Activated naive CD4-positive, alpha-beta T cell treated with anti-CD3 and anti-CD28 coated beads, Interleukin-2, amount 10 ng/mL, durations not matched to agents 7 days and 5 days (primary cell): Measurements from ENCODE around the gene CACNA1A.

ENCODE experiments used
- CTCF ChIA-PET: fragments of 350-600 bp; sonication (Branson Sonifier 250); formaldehyde crosslinking; loops from one replicate; lab custom pipeline; 2021; ENCODE audit warnings: antibody characterized with exemption; lab: Charles Lee
- DNase-seq: peaks from one replicate; pipeline ENCODE4 v3.0.0-alpha.2; 2020
- H3K27ac Mint-ChIP-seq: one replicate; pipeline ENCODE4 v1.8.0; 2021; ENCODE audit warnings: mild to moderate bottlenecking, moderate library complexity, mixed read lengths
- H3K27me3 Mint-ChIP-seq: one replicate; pipeline ENCODE4 v1.8.0; 2021; ENCODE audit warnings: mild to moderate bottlenecking, mixed read lengths
- H3K36me3 Mint-ChIP-seq: one replicate; pipeline ENCODE4 v1.8.0; 2021; ENCODE audit warnings: mixed read lengths
- H3K4me1 Mint-ChIP-seq: one replicate; pipeline ENCODE4 v1.8.0; 2021; ENCODE audit warnings: mixed read lengths
- H3K4me3 Mint-ChIP-seq: one replicate; pipeline ENCODE4 v1.8.0; 2021; ENCODE audit warnings: mild to moderate bottlenecking, moderate library complexity, mixed read lengths
- H3K9me3 Mint-ChIP-seq: one replicate; pipeline ENCODE4 v1.8.0; 2021; ENCODE audit warnings: mixed read lengths

The CACNA1A gene

GRCh38 chr19:13286195-13286985, 219.9 kb downstream of the CACNA1A start:
- CTCF ChIA-PET, result no interaction called here
- no peak for DNase-seq
- Mint-ChIP-seq H3K27ac (no peak overlapping the region), H3K36me3 (no peaks in the 10 kb centered on the region), H3K27me3 (peaks cover 30% of the 10 kb centered on the region), H3K4me3 (no peak overlapping the region), H3K9me3 (no peaks in the 10 kb centered on the region), H3K4me1 (no peaks in the 10 kb centered on the region)

DNA sequence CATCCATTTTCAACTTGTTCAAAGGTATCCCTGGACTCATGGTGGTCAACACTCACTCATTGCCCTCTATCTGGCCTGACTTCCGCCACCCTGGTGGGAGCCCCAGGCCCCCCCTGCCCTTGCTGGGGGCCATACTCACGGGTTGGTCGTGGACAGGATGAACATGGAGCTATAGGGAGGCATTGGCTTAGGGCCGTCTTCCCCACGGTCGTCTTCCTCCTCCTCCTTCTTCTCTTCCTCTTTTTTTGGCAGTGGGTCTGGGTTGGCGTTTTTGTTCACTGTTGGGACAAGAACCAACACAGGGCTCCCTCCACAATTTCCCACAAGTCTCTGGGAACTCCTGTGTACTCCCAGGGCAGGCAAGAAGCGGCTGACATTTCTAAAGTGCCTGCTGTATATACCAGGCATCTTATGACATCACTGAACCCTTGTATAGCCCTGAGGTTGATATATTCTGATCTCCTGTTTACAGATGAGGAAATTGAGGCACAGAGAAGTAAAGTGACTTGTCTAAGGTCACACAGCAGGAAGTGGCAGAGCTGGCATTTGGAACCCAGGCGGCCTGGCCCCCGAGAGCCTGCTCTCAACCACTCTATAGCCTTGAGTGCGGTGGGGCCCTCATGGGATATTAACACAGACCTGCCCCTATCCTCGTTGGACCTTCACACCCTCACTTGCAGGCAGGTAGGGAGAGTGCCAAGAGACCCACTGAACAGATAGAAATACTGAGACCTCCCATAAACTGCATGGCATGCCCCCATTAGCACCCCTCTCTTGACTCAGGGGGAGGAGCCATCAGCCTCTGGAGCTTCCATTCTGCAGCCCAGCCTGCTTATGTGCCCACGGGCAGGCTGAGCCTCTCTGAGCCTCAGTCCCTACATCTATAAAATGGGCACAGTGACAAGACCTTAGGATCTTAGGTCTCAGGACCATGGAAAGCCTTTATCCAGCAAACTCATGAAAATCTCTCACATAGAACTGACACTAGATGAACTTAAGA, 221.1 kb downstream of the CACNA1A start:
- Mint-ChIP-seq H3K27me3 (peaks cover 34% of the 10 kb centered on the region), H3K4me1 (no peaks in the 10 kb centered on the region), H3K9me3 (no peaks in the 10 kb centered on the region), H3K36me3 (no peaks in the 10 kb centered on the region), H3K4me3 (no peak overlapping the region), H3K27ac (no peak overlapping the region)
- no peak for DNase-seq
- CTCF ChIA-PET, result no interaction called here

- DNase-seq, result no peak
- CTCF ChIA-PET, result no interaction called here
- Mint-ChIP-seq H3K27me3 (peaks cover 34% of the 10 kb centered on the region), H3K27ac (no peak overlapping the region), H3K36me3 (no peaks in the 10 kb centered on the region), H3K4me1 (no peaks in the 10 kb centered on the region), H3K9me3 (no peaks in the 10 kb centered on the region), H3K4me3 (no peak overlapping the region)
These were observed 222.4 kb downstream of the CACNA1A start for GRCh38 chr19:13283871-13284270.

- Mint-ChIP-seq H3K4me3 (no peak overlapping the region), H3K9me3 (no peaks in the 10 kb centered on the region), H3K27me3 (peaks cover 34% of the 10 kb centered on the region), H3K36me3 (no peaks in the 10 kb centered on the region), H3K4me1 (peaks cover 10% of the 10 kb centered on the region), H3K27ac (no peak overlapping the region)
- CTCF ChIA-PET, result no interaction called here
- DNase-seq, result no peak
These were observed 223.7 kb downstream of the CACNA1A start for GRCh38 chr19:13282486-13283065.

GRCh38 chr19:13281567-13282291, 224.6 kb downstream of the CACNA1A start:
- CTCF ChIA-PET, result interaction anchor here (1.0 to 1.4 kb wide), 2 partner anchors 150 to 308 kb away, joined by 4 read pairs; no protein-coding TSS in a partner anchor
- no peak overlapping the region for H3K27ac Mint-ChIP-seq
- no peaks in the 10 kb centered on the region for H3K9me3 Mint-ChIP-seq
- H3K4me3 Mint-ChIP-seq, result no peak overlapping the region
- DNase-seq, result no peak
- peaks cover 28% of the 10 kb centered on the region for H3K27me3 Mint-ChIP-seq
- peaks cover 18% of the 10 kb centered on the region for H3K4me1 Mint-ChIP-seq
- no peaks in the 10 kb centered on the region for H3K36me3 Mint-ChIP-seq

DNA sequence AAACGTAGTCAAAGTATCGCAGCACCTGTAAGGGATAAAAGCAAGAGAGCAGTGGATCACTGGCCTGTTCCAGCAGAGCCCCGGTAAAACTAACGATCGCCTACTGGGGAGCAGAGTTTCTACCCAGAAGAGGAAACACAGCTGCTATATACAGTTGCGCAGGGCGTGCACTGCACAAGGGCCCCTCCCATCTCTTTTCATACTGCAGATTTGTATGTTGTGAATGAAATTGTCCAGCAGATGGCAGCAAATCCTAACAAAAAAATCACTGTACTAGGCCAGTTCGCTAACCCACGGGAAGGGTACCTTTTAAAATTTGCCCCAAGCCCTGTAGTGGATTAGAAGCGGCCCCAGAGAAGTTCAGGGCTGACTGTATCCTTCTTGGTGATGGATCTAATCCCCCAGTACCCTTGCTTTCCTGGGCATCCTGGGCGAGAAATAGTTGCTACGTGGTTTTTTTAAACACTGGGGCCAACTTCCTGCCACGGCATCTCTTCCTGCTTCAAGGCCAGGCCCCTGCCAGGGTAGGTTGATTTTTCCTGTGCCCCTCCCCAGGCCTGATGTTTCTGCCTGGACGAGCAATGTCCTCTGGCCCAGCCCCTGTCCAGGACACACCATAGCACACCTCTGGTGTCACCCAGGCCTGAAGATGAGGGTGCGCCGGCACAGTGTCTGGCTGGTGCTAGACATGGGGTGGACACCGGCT, 229.0 kb downstream of the CACNA1A start:
- H3K36me3 Mint-ChIP-seq, result no peaks in the 10 kb centered on the region
- H3K4me1 Mint-ChIP-seq, result peaks cover 24% of the 10 kb centered on the region
- H3K27me3 Mint-ChIP-seq, result peaks cover 16% of the 10 kb centered on the region
- DNase-seq, result peak; percentile 75
- H3K4me3 Mint-ChIP-seq, result peak overlapping the region; percentile 32
- H3K9me3 Mint-ChIP-seq, result no peaks in the 10 kb centered on the region
- CTCF ChIA-PET, result interaction anchor here (0.7 to 3.9 kb wide), 15 partner anchors 14 to 569 kb away, joined by 3 to 51 read pairs (median 5); partner anchors contain the start of gene C19orf53
- H3K27ac Mint-ChIP-seq, result peak overlapping the region; percentile 86

GRCh38 chr19:13275016-13275722, 231.1 kb downstream of the CACNA1A start:
- Mint-ChIP-seq H3K4me3 (no peak overlapping the region), H3K9me3 (no peaks in the 10 kb centered on the region), H3K27me3 (peaks cover 11% of the 10 kb centered on the region), H3K4me1 (peaks cover 24% of the 10 kb centered on the region), H3K36me3 (no peaks in the 10 kb centered on the region), H3K27ac (no peak overlapping the region)
- DNase-seq, result no peak
- CTCF ChIA-PET, result interaction anchor here (0.8 to 1.0 kb wide), 2 partner anchors 154 to 158 kb away, joined by 3 read pairs; no protein-coding TSS in a partner anchor

GRCh38 chr19:13270514-13271105, 235.7 kb downstream of the CACNA1A start:
- DNase-seq, result no peak
- H3K9me3 Mint-ChIP-seq, result no peaks in the 10 kb centered on the region
- no peaks in the 10 kb centered on the region for H3K36me3 Mint-ChIP-seq
- no peak overlapping the region for H3K4me3 Mint-ChIP-seq
- no peak overlapping the region for H3K27ac Mint-ChIP-seq
- peaks cover 24% of the 10 kb centered on the region for H3K27me3 Mint-ChIP-seq
- CTCF ChIA-PET, result no interaction called here
- peaks cover 3% of the 10 kb centered on the region for H3K4me1 Mint-ChIP-seq

DNA sequence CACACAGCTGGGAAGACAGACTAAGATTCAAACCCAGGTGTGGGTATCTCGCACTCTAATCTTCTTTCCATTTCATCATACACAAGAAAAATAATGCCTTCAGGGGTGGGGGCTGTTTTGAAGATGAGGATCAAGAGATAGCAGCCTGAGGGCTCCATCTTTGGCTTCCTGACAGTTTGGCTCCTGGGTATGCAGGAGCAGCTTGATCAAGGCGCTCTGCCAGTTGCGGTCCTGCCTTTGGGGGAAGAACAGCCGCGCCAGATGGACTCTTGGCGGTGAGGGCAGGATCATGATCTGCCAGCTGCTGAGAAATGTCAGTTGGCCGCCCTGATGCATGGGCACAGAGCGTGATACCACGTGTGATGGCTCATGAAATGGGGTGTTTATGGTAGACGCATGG, 236.9 kb downstream of the CACNA1A start:
- Mint-ChIP-seq H3K27me3 (peaks cover 32% of the 10 kb centered on the region), H3K4me1 (peaks cover 3% of the 10 kb centered on the region), H3K36me3 (no peaks in the 10 kb centered on the region), H3K27ac (no peak overlapping the region), H3K9me3 (no peaks in the 10 kb centered on the region), H3K4me3 (no peak overlapping the region)
- CTCF ChIA-PET, result interaction anchor here (0.5 to 1.0 kb wide), 2 partner anchors 63 to 74 kb away, joined by 4 to 5 read pairs; no protein-coding TSS in a partner anchor
- DNase-seq, result no peak

- H3K4me3 Mint-ChIP-seq, result no peak overlapping the region
- H3K27me3 Mint-ChIP-seq, result peaks cover 39% of the 10 kb centered on the region
- DNase-seq, result no peak
- no peak overlapping the region for H3K27ac Mint-ChIP-seq
- CTCF ChIA-PET, result interaction anchor here (1.0 to 1.6 kb wide), 2 partner anchors 53 to 73 kb away, joined by 3 read pairs; no protein-coding TSS in a partner anchor
- H3K9me3 Mint-ChIP-seq, result no peaks in the 10 kb centered on the region
- H3K36me3 Mint-ChIP-seq, result no peaks in the 10 kb centered on the region
- H3K4me1 Mint-ChIP-seq, result no peaks in the 10 kb centered on the region
These were observed 238.4 kb downstream of the CACNA1A start for GRCh38 chr19:13267889-13268288.

- no peak for DNase-seq
- Mint-ChIP-seq H3K9me3 (no peaks in the 10 kb centered on the region), H3K36me3 (no peaks in the 10 kb centered on the region), H3K27ac (no peak overlapping the region), H3K4me1 (peaks cover 5% of the 10 kb centered on the region), H3K27me3 (peaks cover 38% of the 10 kb centered on the region), H3K4me3 (no peak overlapping the region)
- CTCF ChIA-PET, result interaction anchor here (1.6 kb wide), 1 partner anchor 72 kb away, joined by 3 read pairs; no protein-coding TSS in a partner anchor
These were observed 239.1 kb downstream of the CACNA1A start for GRCh38 chr19:13267131-13267530.

DNA sequence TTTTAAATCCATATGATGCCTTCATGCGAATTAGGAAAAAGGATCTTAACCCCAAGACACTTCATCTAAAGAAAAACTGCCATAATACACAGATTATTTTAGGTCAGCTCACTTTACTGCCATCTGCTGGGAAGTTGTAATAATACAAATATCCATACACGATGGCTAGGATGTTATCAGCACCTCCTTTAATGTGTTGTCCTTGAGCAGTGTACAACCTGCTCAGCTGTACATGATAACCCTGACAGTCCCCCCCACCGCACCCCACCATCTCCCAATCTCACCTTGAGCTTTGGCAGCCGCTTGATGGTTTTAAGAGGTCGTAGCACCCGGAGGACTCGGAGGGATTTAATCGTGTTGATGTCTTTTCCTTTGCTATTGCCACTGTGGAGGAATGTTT, 243.8 kb downstream of the CACNA1A start:
- Mint-ChIP-seq H3K27ac (no peak overlapping the region), H3K4me1 (peaks cover 11% of the 10 kb centered on the region), H3K9me3 (no peaks in the 10 kb centered on the region), H3K4me3 (no peak overlapping the region), H3K27me3 (peaks cover 54% of the 10 kb centered on the region), H3K36me3 (no peaks in the 10 kb centered on the region)
- DNase-seq, result no peak
- CTCF ChIA-PET, result interaction anchor here (0.6 to 4.4 kb wide), 6 partner anchors 15 to 285 kb away, joined by 3 to 54 read pairs (median 4); no protein-coding TSS in a partner anchor
